ENCODE measurements around the gene COPS4.

- TF ChIP-seq POLR2A (IDR thresholded peaks at IDR 0.05) = no peak
- no peak for TF ChIP-seq CTCF (IDR thresholded peaks at IDR 0.05)
Observed at GRCh38 chr4:83036991-83037665, 2.1 kb downstream of the COPS4 start.

All from adrenal gland (tissue), 5 donors.